IPS-18a (cell line): Measurements from ENCODE around the gene SPATA20.
A peak's percentile ranks its signal among the peaks of the same experiment; 100 is the strongest.

ENCODE experiments used
- H3K27ac ChIP-seq: one replicate; pipeline ENCODE4 v1.5.1; 2013; ENCODE audit warnings: low read length
- H3K27me3 ChIP-seq: one replicate; pipeline ENCODE4 v1.6.1; 2013; ENCODE audit warnings: mild to moderate bottlenecking, low read length; ENCODE audit not compliant: control insufficient read depth, insufficient read depth
- H3K36me3 ChIP-seq: one replicate; pipeline ENCODE4 v1.6.1; 2013; ENCODE audit warnings: low read depth, low read length; ENCODE audit not compliant: control insufficient read depth
- H3K4me1 ChIP-seq: one replicate; pipeline ENCODE4 v1.6.1; 2013; ENCODE audit warnings: low read depth, low read length; ENCODE audit not compliant: control insufficient read depth
- H3K4me3 ChIP-seq: one replicate; pipeline ENCODE4 v1.5.1; 2013; ENCODE audit warnings: low read length
- H3K9ac ChIP-seq: one replicate; pipeline ENCODE4 v1.6.1; 2013; ENCODE audit warnings: mild to moderate bottlenecking, low read length, moderate library complexity
- H3K9me3 ChIP-seq: one replicate; pipeline ENCODE4 v1.6.1; 2013; ENCODE audit warnings: low read depth, low read length; ENCODE audit not compliant: control insufficient read depth

The SPATA20 gene

DNA sequence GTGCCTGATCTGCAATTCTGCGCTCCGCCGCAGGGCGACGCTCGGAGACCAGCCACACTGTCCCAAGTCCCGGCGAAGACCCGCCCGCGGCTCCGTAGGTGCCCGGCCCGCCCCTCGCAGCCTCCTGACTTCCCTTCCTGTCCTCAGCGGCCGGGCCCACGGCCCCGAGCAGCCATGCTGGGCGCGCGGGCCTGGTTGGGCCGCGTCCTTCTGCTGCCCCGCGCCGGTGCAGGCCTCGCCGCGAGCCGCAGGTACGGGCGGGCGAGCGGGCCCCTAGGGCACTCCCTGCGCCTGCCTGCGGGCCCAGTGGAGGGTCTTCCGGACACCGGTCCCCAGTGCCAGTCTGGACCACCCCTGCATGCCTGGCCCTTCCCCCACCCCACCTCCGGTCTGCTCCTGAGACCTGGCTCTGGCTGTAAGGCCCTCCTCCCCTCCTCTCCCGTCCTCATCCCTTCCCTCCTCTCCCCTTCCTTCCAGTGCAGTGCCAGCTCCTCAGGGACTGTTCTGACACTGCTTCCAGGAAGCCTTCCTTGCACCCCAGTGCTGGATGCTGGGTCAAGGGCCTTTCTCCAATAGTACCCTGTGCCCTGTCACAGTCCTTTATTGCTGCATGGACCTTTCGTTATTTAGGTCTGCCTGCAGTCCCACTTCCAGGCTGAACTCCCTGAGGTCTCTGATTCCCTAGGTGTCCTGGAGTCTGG lies at the start of gene SPATA20:
Gene SPATA20, plus strand, starts transcription at position 140 of the 701 bp plus-strand sequence. Its CDS starts 35 bp downstream, at position 175.
- Histone ChIP-seq H3K27ac (no peak within 1 kb of the TSS), H3K4me1 (peaks cover 13% of the 10 kb centered on the region), H3K36me3 (no peaks in the 10 kb centered on the region), H3K27me3 (no peaks in the 10 kb centered on the region), H3K4me3 (peak within 1 kb of the TSS; percentile 56), H3K9ac (peak within 1 kb of the TSS; percentile 58), H3K9me3 (no peaks in the 10 kb centered on the region)

DNA sequence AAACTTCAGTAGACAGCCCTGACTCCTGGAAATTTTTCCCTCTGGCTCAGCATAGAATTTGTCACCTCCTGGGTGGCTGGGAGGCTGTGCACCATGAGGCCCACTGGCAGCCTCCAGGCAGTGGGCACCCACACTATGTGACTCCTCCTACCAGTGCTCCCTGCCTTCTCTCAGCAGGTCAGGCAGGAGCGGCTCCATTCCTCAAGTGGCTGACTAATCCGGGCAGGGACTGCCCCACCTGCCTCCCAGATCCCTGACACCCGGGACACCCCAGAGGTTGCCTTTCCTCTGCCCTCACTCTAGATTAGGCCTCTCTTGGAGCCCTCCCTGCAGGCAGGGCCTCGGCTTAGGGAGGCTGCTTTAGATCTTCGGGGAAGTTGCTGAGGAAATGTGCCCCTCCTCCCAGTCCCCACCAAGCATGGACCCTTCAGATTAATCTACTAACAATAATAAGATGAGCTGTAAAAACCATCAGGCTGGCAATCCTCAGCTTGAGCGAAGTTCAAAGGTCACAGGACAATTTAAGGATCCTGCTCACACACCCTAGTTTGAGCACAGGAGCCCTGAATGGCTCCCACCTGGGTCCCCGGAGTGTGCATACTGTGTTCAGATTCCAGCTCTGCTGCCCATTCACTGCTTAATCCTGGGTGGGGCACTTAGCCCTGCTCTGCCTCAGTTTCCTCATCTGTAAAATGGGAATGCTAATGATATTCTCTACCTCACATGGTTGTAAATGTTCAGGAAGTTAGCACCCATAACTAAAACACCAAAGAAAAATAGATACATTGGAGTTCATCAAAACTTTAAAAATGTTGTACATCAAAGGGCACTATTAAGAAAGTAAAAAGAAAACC lies 48.7 kb upstream of the SPATA20 start:
- Histone ChIP-seq H3K9ac (no peak overlapping the region), H3K27me3 (no peaks in the 10 kb centered on the region), H3K36me3 (no peaks in the 10 kb centered on the region), H3K27ac (no peak overlapping the region), H3K4me1 (no peaks in the 10 kb centered on the region), H3K9me3 (no peaks in the 10 kb centered on the region), H3K4me3 (no peak overlapping the region)

DNA sequence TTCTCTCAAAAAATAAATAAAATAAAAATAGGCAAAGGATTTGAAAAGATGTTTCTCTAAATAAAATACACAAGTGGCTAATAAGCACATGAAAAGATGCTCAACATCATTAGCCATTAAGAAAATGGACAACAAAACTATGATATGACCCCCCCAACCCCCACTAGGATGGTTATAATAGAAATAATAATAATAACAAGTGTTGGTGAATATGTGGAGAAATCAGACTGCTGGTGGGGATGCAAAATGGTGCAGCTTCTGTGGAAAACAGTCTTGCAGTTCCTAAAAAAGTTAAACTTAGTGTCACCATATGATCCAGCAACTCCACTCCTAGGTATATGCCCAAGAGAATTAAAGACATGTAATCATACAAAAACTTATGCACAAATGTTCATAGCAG lies 47.7 kb upstream of the SPATA20 start:
- Histone ChIP-seq H3K4me1 (peaks cover 8% of the 10 kb centered on the region), H3K9me3 (no peaks in the 10 kb centered on the region), H3K27ac (no peak overlapping the region), H3K27me3 (no peaks in the 10 kb centered on the region), H3K4me3 (no peak overlapping the region), H3K9ac (no peak overlapping the region), H3K36me3 (no peaks in the 10 kb centered on the region)

DNA sequence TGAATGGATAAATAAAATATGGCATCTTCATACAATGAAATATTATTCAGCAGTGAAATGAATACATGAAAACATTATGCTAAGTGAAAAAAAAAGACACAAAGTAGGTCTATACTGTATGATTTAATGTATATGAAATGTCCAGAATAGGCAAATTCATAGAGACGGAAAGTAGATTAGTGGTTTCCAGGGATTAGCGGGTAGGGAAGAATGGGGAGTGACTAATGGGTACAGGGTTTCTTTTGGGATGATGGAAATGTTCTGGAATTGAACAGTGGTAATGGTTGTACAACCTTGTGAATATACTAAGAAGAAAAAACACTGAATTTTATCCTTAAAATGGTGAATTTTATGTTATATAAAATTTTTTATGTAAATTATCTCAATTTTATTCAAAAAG lies 47.3 kb upstream of the SPATA20 start:
- Histone ChIP-seq H3K27ac (no peak overlapping the region), H3K27me3 (no peaks in the 10 kb centered on the region), H3K36me3 (no peaks in the 10 kb centered on the region), H3K4me1 (peaks cover 8% of the 10 kb centered on the region), H3K9me3 (no peaks in the 10 kb centered on the region), H3K4me3 (no peak overlapping the region), H3K9ac (no peak overlapping the region)

DNA sequence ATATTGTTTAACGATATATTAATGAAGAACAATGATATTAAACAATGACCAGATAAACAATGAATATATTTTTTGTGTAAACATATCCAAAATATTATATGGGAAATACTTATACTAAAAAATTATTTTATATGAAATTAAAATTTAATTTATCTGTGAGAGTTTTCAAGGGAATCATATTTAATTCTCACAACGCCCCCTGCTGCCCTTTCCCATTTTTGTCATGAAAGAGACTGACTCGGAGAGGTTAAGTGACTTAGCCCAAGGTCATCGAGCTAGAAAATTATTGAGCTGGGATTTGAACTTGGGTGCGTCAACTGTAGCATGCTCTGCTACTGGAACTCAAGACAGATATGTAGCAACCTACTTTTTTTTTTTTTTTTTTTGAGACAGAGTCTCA lies 45.9 kb upstream of the SPATA20 start:
- Histone ChIP-seq H3K9me3 (no peaks in the 10 kb centered on the region), H3K4me3 (no peak overlapping the region), H3K27me3 (no peaks in the 10 kb centered on the region), H3K9ac (no peak overlapping the region), H3K4me1 (peaks cover 8% of the 10 kb centered on the region), H3K36me3 (no peaks in the 10 kb centered on the region), H3K27ac (no peak overlapping the region)

DNA sequence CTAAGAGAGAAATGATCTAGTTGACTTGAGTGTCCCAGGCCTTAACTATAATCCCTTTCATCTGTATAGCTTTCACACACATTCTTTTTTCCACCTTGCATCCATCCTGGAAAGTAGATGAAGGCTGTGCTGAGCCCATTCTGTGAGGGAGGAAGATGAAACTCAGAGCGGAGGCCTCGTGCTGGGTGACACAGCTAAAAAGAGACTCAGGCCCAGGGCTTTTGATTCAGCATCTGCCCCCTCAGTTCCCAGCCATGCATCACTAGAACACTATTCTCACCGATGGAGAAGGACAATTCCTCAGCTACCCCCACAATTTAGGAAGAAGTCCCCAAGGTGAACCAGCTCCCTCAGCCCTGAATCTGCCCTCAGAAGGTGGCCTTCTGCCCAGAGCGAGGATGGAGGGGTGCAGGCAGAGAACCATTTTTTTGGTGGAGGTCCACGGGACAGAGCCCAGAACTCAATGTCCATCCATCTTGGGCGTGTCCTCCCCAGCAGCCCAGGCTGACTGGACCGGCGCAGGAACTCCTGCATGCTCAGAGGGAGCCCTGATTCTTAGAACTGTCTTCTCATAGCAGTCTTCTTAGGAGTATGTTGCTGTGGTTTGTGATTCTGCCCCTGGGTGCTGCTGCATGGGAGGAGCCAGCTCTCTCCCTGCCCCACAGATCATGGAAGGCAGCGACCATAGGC lies 44.5 kb upstream of the SPATA20 start:
- Histone ChIP-seq H3K36me3 (no peaks in the 10 kb centered on the region), H3K9me3 (no peaks in the 10 kb centered on the region), H3K4me1 (peaks cover 8% of the 10 kb centered on the region), H3K27me3 (no peaks in the 10 kb centered on the region), H3K9ac (no peak overlapping the region), H3K4me3 (no peak overlapping the region), H3K27ac (no peak overlapping the region)

DNA sequence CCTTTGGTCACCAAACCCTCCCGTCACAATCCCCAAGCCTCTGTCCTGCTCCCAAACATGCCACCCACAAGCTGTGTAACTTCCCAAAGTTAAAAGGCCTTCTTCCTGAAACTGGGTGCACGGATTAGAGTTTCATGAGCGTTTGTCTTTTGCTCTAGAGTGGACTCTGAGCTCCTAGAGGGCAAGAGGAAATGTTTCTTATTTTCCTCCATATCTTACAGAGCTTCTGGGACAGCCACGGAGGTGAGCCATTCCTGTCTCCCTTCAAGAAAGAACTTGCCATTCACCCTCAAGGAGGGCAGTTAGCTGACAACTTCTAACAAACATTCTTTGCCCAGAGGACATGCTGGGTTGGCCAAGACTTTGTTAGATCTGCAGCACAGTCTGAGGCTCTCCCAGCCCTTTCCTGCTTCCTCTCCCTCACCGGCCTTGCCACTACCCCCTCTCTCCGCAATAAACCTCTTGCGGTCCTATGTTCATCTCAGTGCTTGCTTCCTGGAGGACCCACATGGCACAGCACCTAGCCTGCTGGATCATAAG lies 41.3 kb upstream of the SPATA20 start:
- H3K27me3 ChIP-seq = no peaks in the 10 kb centered on the region
- no peaks in the 10 kb centered on the region for H3K36me3 ChIP-seq
- no peak overlapping the region for H3K4me3 ChIP-seq
- no peak overlapping the region for H3K9ac ChIP-seq
- no peaks in the 10 kb centered on the region for H3K9me3 ChIP-seq
- peaks cover 12% of the 10 kb centered on the region for H3K4me1 ChIP-seq
- H3K27ac ChIP-seq = no peak overlapping the region

DNA sequence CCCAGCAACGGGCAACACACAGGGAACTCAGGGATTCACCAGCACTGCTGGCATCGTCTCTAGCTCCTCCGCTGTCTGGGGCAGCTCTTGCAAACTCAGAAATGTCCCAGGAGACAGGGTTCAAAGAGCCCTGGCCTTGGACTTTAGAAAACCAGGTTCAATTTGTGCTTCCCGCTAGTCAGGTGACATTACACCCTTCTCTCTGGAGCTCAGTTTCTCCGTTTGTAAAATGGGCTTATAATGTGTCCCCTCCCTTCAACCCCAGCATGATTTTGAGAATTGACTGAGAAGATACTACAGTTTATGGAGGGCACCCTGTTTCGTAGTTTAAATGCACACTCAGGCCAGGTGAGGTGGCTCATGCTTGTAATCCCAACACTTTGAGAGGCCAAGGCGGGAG lies 40.7 kb upstream of the SPATA20 start:
- Histone ChIP-seq H3K4me1 (peaks cover 16% of the 10 kb centered on the region), H3K4me3 (no peak overlapping the region), H3K27ac (no peak overlapping the region), H3K9me3 (no peaks in the 10 kb centered on the region), H3K9ac (no peak overlapping the region), H3K36me3 (no peaks in the 10 kb centered on the region), H3K27me3 (no peaks in the 10 kb centered on the region)

DNA sequence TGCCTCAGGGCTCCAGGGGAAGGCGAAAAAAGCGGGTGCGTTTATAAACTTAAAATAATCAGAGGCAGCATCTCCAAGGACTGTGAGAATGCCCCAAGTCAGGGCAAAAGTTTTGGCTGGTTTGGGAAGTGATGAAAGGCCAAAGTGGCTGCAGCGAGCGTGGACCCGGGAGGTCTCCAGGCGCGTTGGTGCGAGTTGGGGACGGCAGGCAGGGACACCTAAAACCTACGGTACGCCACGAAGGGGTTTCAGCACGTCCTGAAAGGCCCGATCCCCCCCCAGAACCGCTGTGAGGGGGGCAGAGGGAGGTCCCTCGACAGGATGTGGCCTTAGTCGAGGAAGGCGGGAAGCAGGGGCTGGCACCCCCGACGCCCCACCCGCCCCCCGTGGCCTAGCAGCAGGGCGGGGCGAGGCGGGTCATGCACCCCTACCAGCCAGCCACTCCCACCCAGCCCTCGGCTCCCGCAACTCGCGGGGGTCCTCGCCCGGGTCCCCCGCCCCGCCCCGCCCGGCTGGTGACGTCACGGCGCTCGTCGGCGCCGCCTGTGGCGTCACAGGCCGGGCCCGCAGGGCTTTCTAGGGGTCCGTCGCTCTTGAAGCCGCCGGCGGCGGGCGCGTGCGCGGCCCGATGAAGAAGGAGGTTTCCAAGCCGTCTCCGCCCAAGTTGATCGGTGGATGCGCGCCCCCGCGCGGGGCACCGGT lies 39.0 kb upstream of the SPATA20 start, which contains the start of gene MYCBPAP:
Gene MYCBPAP, plus strand, starts transcription at position 569 of the 702 bp plus-strand sequence. CDS start 236 bp downstream, outside the sequence.
- Histone ChIP-seq H3K4me3 (peak within 1 kb of the TSS; percentile 53), H3K36me3 (no peaks in the 10 kb centered on the region), H3K27me3 (no peaks in the 10 kb centered on the region), H3K27ac (no peak within 1 kb of the TSS), H3K9me3 (no peaks in the 10 kb centered on the region), H3K4me1 (peaks cover 18% of the 10 kb centered on the region), H3K9ac (no peak within 1 kb of the TSS)

DNA sequence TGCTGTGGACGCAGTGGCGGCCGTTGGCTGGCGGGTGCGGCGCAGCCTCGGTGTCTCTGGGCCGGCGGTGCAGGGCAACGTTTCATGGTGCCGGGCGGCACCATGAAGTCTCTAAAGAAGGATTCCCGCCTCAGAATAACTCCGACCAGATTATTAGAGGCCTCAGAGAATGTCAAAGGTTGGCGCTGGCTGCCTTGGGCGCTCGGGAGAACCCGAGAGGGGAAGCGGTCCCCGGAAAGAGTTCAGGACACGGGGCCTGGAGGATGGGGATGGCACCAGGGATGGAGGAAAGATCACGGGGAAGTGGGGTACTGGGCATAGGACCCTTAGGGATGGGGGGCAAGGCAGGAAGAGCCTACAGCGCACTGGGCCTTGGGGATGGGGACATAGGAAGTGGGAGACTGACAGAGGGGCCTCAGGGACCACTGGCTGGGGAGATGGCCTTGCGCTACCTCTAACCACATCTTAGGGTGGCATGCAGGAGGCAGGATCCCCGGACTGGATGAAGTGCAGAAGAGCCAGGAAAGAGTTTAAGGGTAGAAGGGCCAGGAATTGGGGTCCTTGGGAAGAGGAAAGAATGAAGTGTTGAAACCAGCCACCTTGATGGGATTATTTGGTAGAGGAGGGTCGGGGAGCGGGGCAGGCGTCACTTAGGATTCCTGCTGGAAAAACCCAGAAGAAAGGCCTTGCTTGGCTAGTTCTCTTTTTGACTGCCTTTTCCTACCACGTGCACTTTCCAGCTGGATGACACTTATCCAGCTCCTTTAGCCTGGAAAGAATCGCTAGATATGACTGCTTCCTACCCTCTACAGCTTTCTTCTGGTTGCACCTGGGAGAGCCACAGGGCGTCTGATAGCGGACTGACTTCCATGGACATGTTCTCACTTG lies 38.2 kb upstream of the SPATA20 start:
- no peaks in the 10 kb centered on the region for H3K36me3 ChIP-seq
- no peaks in the 10 kb centered on the region for H3K9me3 ChIP-seq
- H3K27me3 ChIP-seq = no peaks in the 10 kb centered on the region
- H3K4me3 ChIP-seq = peak overlapping the region; percentile 53
- H3K9ac ChIP-seq = no peak overlapping the region
- peaks cover 13% of the 10 kb centered on the region for H3K4me1 ChIP-seq
- no peak overlapping the region for H3K27ac ChIP-seq
